Measurements from ENCODE around the gene STOML1. TPM values are rescaled to one million over a fixed set of nuclear protein-coding genes. Genes with fewer than 3 reads are reported as not detected.

STOML1 gene
- total and polyA plus RNA-seq, 2 experiments from 2014 or later = 8.2 to 15.6 TPM

DNA sequence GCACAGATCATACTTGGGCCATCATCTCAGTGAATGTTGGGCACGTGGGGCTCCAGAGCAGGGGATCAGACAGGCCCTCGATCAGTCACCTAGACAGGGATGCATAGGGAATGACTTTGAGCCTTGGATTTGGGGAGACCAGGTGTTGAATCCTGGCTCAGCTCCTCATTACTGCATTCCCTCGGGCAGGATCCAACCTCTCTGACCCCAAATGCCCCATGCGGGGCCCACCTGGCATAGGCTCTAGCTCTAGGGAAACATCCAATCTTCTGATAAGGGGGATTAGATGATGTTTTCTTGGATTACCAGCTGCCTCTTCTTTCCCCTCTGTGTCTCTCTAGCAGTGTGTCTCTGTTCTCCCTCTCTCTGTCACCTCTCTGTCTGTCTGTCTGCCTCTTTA is 43.1 kb downstream of the STOML1 start:
- Histone ChIP-seq H3K9me3 (ENCODE audit: low read depth) (no peaks in the 10 kb centered on the region), H3K4me1 (ENCODE audit: low read depth) (peaks cover 11% of the 10 kb centered on the region), H3K27me3 (no peaks in the 10 kb centered on the region), H3K36me3 (peaks cover 7% of the 10 kb centered on the region), H3K4me3 (no peak overlapping the region), H3K27ac (no peak overlapping the region)
- no peak for DNase-seq (ENCODE audit: low read depth in 1 of 2, low spot score in 1 of 2)
- TF ChIP-seq, protein P1, sequence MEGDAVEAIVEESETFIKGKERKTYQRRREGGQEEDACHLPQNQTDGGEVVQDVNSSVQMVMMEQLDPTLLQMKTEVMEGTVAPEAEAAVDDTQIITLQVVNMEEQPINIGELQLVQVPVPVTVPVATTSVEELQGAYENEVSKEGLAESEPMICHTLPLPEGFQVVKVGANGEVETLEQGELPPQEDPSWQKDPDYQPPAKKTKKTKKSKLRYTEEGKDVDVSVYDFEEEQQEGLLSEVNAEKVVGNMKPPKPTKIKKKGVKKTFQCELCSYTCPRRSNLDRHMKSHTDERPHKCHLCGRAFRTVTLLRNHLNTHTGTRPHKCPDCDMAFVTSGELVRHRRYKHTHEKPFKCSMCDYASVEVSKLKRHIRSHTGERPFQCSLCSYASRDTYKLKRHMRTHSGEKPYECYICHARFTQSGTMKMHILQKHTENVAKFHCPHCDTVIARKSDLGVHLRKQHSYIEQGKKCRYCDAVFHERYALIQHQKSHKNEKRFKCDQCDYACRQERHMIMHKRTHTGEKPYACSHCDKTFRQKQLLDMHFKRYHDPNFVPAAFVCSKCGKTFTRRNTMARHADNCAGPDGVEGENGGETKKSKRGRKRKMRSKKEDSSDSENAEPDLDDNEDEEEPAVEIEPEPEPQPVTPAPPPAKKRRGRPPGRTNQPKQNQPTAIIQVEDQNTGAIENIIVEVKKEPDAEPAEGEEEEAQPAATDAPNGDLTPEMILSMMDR (IDR thresholded peaks at IDR 0.05; ENCODE audit: low read depth, low read length) = no peak

DNA sequence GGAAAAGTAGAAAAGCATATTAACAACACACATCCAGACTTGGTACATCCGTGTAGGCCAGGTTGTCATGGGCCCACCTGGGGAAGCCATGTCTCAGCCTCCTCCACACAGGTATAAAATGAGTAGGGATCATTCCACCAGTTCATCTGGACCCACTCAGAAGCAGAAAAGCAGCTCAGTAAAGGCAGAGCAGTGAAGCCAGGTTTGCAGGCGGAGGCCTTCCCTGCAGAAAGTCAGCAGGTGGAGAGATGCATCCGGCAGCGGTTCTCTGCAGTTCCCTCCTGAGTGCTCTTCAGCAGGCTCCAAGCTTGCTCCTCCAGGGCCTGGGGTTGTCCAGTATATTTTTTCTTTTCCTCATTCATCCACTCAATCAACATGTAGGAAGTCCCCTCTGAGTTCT is 43.7 kb downstream of the STOML1 start:
- Histone ChIP-seq H3K4me3 (no peak overlapping the region), H3K27ac (no peak overlapping the region), H3K4me1 (ENCODE audit: low read depth) (peaks cover 16% of the 10 kb centered on the region), H3K27me3 (no peaks in the 10 kb centered on the region), H3K9me3 (ENCODE audit: low read depth) (no peaks in the 10 kb centered on the region), H3K36me3 (peaks cover 7% of the 10 kb centered on the region)
- DNase-seq (ENCODE audit: low read depth in 1 of 2, low spot score in 1 of 2) = no peak
- TF ChIP-seq, protein P1 (IDR thresholded peaks at IDR 0.05; ENCODE audit: low read depth, low read length) = no peak

DNA sequence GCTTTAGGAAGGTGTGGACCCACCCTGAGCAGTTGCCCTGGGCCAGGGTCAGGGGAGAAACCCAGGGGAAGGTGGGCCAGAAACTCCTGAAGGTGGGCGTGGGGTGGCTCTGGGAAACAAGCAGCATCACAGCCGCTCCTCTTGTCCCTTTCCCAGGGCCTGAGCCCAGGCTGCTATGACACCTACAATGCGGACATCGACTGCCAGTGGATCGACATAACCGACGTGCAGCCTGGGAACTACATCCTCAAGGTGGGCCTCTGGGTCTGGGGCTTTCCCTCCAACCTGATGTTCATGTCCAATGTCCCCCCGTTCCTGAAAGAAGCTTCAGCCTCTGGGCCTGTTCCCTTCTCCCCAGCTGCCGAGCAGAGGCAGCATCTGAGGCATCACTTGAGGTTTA is 44.4 kb downstream of the STOML1 start:
- TF ChIP-seq, protein P1 (IDR thresholded peaks at IDR 0.05; ENCODE audit: low read depth, low read length) = no peak

DNA sequence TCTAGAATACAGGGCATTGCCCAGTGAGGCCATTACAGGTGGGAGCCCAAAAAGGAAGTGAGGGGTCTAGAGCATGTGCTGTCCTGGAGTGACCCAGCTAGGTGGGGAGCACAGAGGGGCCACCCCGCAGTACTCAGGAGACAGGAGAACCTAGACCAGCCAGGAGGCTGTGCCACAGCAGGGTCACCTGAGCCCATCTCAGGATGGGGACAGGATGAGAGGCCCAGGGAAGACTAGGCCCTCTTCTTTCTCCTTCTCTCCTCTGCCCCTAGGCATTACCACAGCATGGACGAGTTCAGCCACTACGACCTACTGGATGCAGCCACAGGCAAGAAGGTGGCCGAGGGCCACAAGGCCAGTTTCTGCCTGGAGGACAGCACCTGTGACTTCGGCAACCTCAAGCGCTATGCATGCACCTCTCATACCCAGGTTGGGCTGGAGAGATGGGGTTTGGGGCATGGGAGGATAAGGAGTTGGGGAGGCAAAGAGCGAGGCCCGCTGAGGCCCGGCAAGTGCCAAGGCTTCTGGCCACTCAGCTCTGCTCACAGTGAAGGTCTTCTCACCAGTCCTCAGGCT is 45.2 kb downstream of the STOML1 start:
- no peaks in the 10 kb centered on the region for H3K27me3 ChIP-seq
- peaks cover 7% of the 10 kb centered on the region for H3K36me3 ChIP-seq
- H3K9me3 ChIP-seq (ENCODE audit: low read depth) = no peaks in the 10 kb centered on the region
- peaks cover 16% of the 10 kb centered on the region for H3K4me1 ChIP-seq (ENCODE audit: low read depth)
- H3K27ac ChIP-seq = no peak overlapping the region
- TF ChIP-seq, protein P1 (IDR thresholded peaks at IDR 0.05; ENCODE audit: low read depth, low read length) = no peak
- H3K4me3 ChIP-seq = no peak overlapping the region
- DNase-seq (ENCODE audit: low read depth in 1 of 2, low spot score in 1 of 2) = no peak

More for the DNA sequence above, 44.4 kb downstream of the STOML1 start:
- no peak for DNase-seq (ENCODE audit: low read depth in 1 of 2, low spot score in 1 of 2)
- no peak overlapping the region for H3K4me3 ChIP-seq
- no peaks in the 10 kb centered on the region for H3K9me3 ChIP-seq (ENCODE audit: low read depth)
- H3K36me3 ChIP-seq = peaks cover 7% of the 10 kb centered on the region
- H3K4me1 ChIP-seq (ENCODE audit: low read depth) = peaks cover 16% of the 10 kb centered on the region
- H3K27me3 ChIP-seq = no peaks in the 10 kb centered on the region
- H3K27ac ChIP-seq = no peak overlapping the region

GRCh38 chr15:73946046-73946721 is 45.9 kb downstream of the STOML1 start:
- Histone ChIP-seq H3K27me3 (no peaks in the 10 kb centered on the region), H3K4me3 (no peak overlapping the region), H3K27ac (no peak overlapping the region), H3K4me1 (ENCODE audit: low read depth) (peaks cover 17% of the 10 kb centered on the region), H3K36me3 (peaks cover 7% of the 10 kb centered on the region), H3K9me3 (ENCODE audit: low read depth) (no peaks in the 10 kb centered on the region)
- no peak for DNase-seq (ENCODE audit: low read depth in 1 of 2, low spot score in 1 of 2)
- TF ChIP-seq, protein P1 (IDR thresholded peaks at IDR 0.05; ENCODE audit: low read depth, low read length) = no peak

Data from cardiac muscle cell (in vitro differentiated cells and primary cell).